Measurements from ENCODE around the gene PTPRK. TPM values are rescaled to one million over a fixed set of nuclear protein-coding genes. Genes with fewer than 3 reads are reported as not detected.
"Not testable (repeated sequence)": the region's sequence is repeated elsewhere in the genome, so short reads cannot be mapped to it uniquely, and the experiment has no call there.

PTPRK gene
- total RNA-seq, 1 donor from 2014 or later, result 50.3 TPM

GRCh38 chr6:127933137-127933536 lies 587.3 kb downstream of the PTPRK start:
- no peak for TF ChIP-seq CTCF (IDR thresholded peaks at IDR 0.05; ENCODE audit: partially characterized antibody, unreplicated experiment)
- DNase-seq, result no peak
- no peak overlapping the region for H3K27ac Mint-ChIP-seq (ENCODE audit: unreplicated experiment)
- no peak overlapping the region for H3K4me3 Mint-ChIP-seq (ENCODE audit: unreplicated experiment)
- H3K9me3 Mint-ChIP-seq (ENCODE audit: unreplicated experiment), result peaks cover 3% of the 10 kb centered on the region
- H3K27me3 Mint-ChIP-seq (ENCODE audit: unreplicated experiment), result peaks cover under 1% of the 10 kb centered on the region
- no peaks in the 10 kb centered on the region for H3K4me1 Mint-ChIP-seq (ENCODE audit: low read depth, unreplicated experiment)
- peaks cover 8% of the 10 kb centered on the region for H3K36me3 Mint-ChIP-seq (ENCODE audit: unreplicated experiment)

- Mint-ChIP-seq H3K27me3 (ENCODE audit: unreplicated experiment) (peaks cover 2% of the 10 kb centered on the region), H3K36me3 (ENCODE audit: unreplicated experiment) (peaks cover 8% of the 10 kb centered on the region), H3K4me1 (ENCODE audit: low read depth, unreplicated experiment) (no peaks in the 10 kb centered on the region), H3K27ac (ENCODE audit: unreplicated experiment) (no peak overlapping the region), H3K9me3 (ENCODE audit: unreplicated experiment) (peaks cover 3% of the 10 kb centered on the region), H3K4me3 (ENCODE audit: unreplicated experiment) (no peak overlapping the region)
- no peak for TF ChIP-seq CTCF (IDR thresholded peaks at IDR 0.05; ENCODE audit: partially characterized antibody, unreplicated experiment)
- DNase-seq, result no peak
These were observed 587.7 kb downstream of the PTPRK start for GRCh38 chr6:127932708-127933107.

GRCh38 chr6:127926441-127926840 lies 594.0 kb downstream of the PTPRK start:
- not testable (repeated sequence) for H3K9me3 Mint-ChIP-seq (ENCODE audit: unreplicated experiment); H3K27me3 Mint-ChIP-seq (ENCODE audit: unreplicated experiment); H3K27ac Mint-ChIP-seq (ENCODE audit: unreplicated experiment)

GRCh38 chr6:127924440-127924839 lies 596.0 kb downstream of the PTPRK start:
- DNase-seq, result no peak
- Mint-ChIP-seq H3K9me3 (ENCODE audit: unreplicated experiment) (no peaks in the 10 kb centered on the region), H3K4me3 (ENCODE audit: unreplicated experiment) (no peak overlapping the region), H3K27me3 (ENCODE audit: unreplicated experiment) (peaks cover 2% of the 10 kb centered on the region), H3K36me3 (ENCODE audit: unreplicated experiment) (peaks cover 5% of the 10 kb centered on the region), H3K4me1 (ENCODE audit: low read depth, unreplicated experiment) (no peaks in the 10 kb centered on the region), H3K27ac (ENCODE audit: unreplicated experiment) (no peak overlapping the region)
- no peak for TF ChIP-seq CTCF (IDR thresholded peaks at IDR 0.05; ENCODE audit: partially characterized antibody, unreplicated experiment)

More at GRCh38 chr6:127926441-127926840, 594.0 kb downstream of the PTPRK start:
- not testable (repeated sequence) for H3K36me3 Mint-ChIP-seq (ENCODE audit: unreplicated experiment); H3K4me1 Mint-ChIP-seq (ENCODE audit: low read depth, unreplicated experiment); H3K4me3 Mint-ChIP-seq (ENCODE audit: unreplicated experiment); DNase-seq

GRCh38 chr6:127924031-127924430 lies 596.4 kb downstream of the PTPRK start:
- no peak for DNase-seq
- no peaks in the 10 kb centered on the region for H3K9me3 Mint-ChIP-seq (ENCODE audit: unreplicated experiment)
- no peak for TF ChIP-seq CTCF (IDR thresholded peaks at IDR 0.05; ENCODE audit: partially characterized antibody, unreplicated experiment)
- peaks cover 2% of the 10 kb centered on the region for H3K27me3 Mint-ChIP-seq (ENCODE audit: unreplicated experiment)
- peaks cover 5% of the 10 kb centered on the region for H3K36me3 Mint-ChIP-seq (ENCODE audit: unreplicated experiment)
- no peak overlapping the region for H3K27ac Mint-ChIP-seq (ENCODE audit: unreplicated experiment)
- H3K4me1 Mint-ChIP-seq (ENCODE audit: low read depth, unreplicated experiment), result no peaks in the 10 kb centered on the region
- H3K4me3 Mint-ChIP-seq (ENCODE audit: unreplicated experiment), result no peak overlapping the region

- Mint-ChIP-seq H3K9me3 (ENCODE audit: unreplicated experiment) (no peaks in the 10 kb centered on the region), H3K4me3 (ENCODE audit: unreplicated experiment) (no peak overlapping the region), H3K36me3 (ENCODE audit: unreplicated experiment) (peaks cover 5% of the 10 kb centered on the region), H3K27ac (ENCODE audit: unreplicated experiment) (no peak overlapping the region), H3K27me3 (ENCODE audit: unreplicated experiment) (peaks cover 1% of the 10 kb centered on the region), H3K4me1 (ENCODE audit: low read depth, unreplicated experiment) (no peaks in the 10 kb centered on the region)
- DNase-seq, result no peak
- TF ChIP-seq CTCF (IDR thresholded peaks at IDR 0.05; ENCODE audit: partially characterized antibody, unreplicated experiment), result no peak
These were observed 597.3 kb downstream of the PTPRK start for GRCh38 chr6:127923135-127923534.

All from glutamatergic neuron (in vitro differentiated cells).